T-helper 17 cell (primary cell): ENCODE data around the gene CDK11B. TPM values are rescaled to one million over a fixed set of nuclear protein-coding genes. Genes with fewer than 3 reads are reported as not detected.
A peak's percentile ranks its signal among the peaks of the same experiment; 100 is the strongest.

ENCODE experiments used
- ATAC-seq: fragments of 150-1000 bp; cut with Tn5 transposase; 2 replicates; pipeline ENCODE4 v1.10.0; 2021; ENCODE audit warnings: mild to moderate bottlenecking, moderate library complexity
- DNase-seq, 3 donors: peaks; one replicate each; pipeline versions ENCODE4 v3.0.0 to v3.0.0-alpha.2; 2020 to 2021
- H3K9me3 ChIP-seq: one replicate; pipeline ENCODE4 v1.7.0; 2013; ENCODE audit warnings: low read length, mild to moderate bottlenecking; ENCODE audit not compliant: control insufficient read depth, poor library complexity, severe bottlenecking
- H3K27ac Mint-ChIP-seq: one replicate; pipeline ENCODE4 v1.8.0; 2022; ENCODE audit warnings: mild to moderate bottlenecking, moderate library complexity, mixed read lengths
- H3K27me3 Mint-ChIP-seq: one replicate; pipeline ENCODE4 v1.8.0; 2022; ENCODE audit warnings: mixed read lengths
- H3K36me3 Mint-ChIP-seq: one replicate; pipeline ENCODE4 v1.8.0; 2022; ENCODE audit warnings: low read depth, mixed read lengths
- H3K4me1 Mint-ChIP-seq: one replicate; pipeline ENCODE4 v1.8.0; 2022; ENCODE audit warnings: mild to moderate bottlenecking, mixed read lengths
- H3K4me3 Mint-ChIP-seq: one replicate; pipeline ENCODE4 v1.8.0; 2022; ENCODE audit warnings: mild to moderate bottlenecking, moderate library complexity, mixed read lengths
- total RNA-seq, 4 donors: library from RNA in 2 of 4; stranded (reverse) in 2 of 4; gene quantifications; one replicate each; pipeline ENCODE4 v1.2.3 and lab custom pipeline; 2022 to 2026

CDK11B gene
- total RNA-seq, 2 donors from 2014 or later: 43.9 to 49.8 TPM

DNA sequence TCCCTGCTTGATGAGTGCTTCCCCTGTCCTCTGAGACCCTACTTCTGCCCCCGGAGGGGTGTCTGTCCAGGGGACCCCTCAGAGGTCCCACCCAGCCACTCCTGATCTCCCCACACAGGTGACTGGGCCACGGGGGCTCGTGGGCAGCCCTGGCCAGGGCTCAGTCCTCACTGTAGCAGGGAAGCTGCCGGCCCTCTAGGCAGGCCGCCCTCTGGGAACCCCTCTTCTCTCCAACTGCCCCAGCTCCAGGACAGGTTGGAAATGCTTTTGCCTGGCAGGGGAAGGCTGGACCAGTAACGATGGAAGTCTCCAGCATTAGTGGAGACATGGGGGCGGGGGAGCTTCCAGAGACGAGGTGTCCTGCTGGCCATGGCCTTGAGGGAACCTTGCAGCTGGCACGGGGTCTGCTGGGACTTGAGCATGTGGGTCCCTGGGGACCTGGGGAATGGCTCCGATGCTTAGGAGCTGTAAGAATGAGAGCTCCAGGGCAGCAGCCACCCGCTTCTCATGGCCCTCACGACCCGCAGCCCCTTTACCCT is 55.8 kb downstream of the CDK11B start:
- Mint-ChIP-seq H3K4me3 (no peak overlapping the region), H3K27ac (no peak overlapping the region), H3K4me1 (peaks cover 14% of the 10 kb centered on the region), H3K36me3 (no peaks in the 10 kb centered on the region), H3K27me3 (peaks cover 5% of the 10 kb centered on the region)
- no peaks in the 10 kb centered on the region for H3K9me3 ChIP-seq
- DNase-seq (no peak), ATAC-seq (no peak)

DNA sequence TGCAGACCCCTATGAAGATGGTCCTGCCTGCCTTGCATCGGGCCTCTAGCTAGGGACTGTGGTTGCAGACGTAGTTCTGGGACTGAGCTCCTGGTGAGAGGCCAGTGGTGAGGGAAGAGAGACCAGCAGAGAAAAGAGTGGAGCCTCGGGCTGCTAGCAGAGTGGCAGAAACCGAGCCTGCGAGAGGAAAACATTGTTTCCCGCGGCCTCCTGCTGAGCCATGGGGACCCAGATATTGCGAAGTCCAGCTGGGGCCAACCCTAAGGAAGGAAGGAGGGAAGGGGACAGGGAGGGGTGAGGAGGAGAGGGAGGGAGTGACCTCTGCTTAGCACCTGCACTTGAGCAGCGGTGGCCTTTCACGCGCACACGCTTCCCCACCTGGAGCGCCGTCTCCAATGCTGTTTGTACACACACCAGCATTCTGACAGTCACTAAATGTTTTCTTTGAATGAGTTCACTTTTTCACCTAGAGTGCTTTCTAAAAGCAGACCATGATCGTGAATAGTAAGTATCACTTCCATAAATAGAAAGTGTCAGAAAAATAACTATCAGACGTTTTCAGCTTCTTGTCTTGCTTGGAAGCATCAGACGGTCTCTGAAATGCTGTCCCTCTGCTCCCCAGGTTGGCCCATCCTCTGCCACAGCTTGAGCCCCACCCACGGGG is 56.4 kb downstream of the CDK11B start:
- no peak overlapping the region for H3K4me3 Mint-ChIP-seq
- H3K27me3 Mint-ChIP-seq: peaks cover 5% of the 10 kb centered on the region
- peak overlapping the region; percentile 21 for H3K27ac Mint-ChIP-seq
- H3K36me3 Mint-ChIP-seq: no peaks in the 10 kb centered on the region
- no peak for ATAC-seq
- no peak for DNase-seq
- H3K9me3 ChIP-seq: no peaks in the 10 kb centered on the region
- peaks cover 10% of the 10 kb centered on the region for H3K4me1 Mint-ChIP-seq

DNA sequence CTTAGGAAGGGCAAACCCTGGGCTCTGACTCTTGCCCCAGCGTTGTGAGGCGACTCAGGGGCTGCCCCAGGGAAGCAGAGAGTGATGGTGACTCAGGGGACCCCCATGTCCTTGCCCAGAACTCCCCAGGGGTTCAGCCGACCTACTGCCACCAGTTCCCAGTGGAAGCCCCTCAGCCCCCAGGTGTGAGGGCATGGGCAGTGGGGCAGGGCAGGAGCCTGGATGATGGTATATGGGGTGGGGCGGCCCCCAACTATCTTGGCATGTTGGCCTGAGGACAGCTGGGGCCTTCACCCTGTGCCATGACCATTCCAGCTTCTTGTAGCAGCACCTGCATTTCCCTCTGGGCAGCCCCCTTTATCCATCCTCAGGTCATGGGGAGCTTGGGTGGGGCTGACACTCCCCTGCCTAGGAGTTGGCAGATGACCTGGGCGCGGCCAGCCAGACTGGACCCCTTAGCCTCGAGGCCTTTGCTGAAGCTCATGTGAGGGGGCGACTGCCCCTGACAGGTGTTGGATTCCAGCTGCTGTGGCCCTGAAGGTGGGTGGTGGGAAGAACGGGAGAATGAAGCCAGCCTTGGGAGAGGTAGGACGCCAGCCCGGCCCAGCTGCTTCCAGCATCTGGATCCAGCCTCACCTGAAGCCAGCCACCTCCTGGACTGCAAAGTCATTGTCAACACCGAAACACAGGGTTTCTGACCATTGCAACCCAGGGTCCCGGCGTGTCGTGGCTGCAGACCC is 57.1 kb downstream of the CDK11B start:
- H3K9me3 ChIP-seq: no peaks in the 10 kb centered on the region
- Mint-ChIP-seq H3K4me1 (peaks cover 4% of the 10 kb centered on the region), H3K27ac (peak overlapping the region; percentile 21), H3K4me3 (no peak overlapping the region), H3K36me3 (no peaks in the 10 kb centered on the region), H3K27me3 (peaks cover 5% of the 10 kb centered on the region)
- ATAC-seq (no peak), DNase-seq (no peak)

DNA sequence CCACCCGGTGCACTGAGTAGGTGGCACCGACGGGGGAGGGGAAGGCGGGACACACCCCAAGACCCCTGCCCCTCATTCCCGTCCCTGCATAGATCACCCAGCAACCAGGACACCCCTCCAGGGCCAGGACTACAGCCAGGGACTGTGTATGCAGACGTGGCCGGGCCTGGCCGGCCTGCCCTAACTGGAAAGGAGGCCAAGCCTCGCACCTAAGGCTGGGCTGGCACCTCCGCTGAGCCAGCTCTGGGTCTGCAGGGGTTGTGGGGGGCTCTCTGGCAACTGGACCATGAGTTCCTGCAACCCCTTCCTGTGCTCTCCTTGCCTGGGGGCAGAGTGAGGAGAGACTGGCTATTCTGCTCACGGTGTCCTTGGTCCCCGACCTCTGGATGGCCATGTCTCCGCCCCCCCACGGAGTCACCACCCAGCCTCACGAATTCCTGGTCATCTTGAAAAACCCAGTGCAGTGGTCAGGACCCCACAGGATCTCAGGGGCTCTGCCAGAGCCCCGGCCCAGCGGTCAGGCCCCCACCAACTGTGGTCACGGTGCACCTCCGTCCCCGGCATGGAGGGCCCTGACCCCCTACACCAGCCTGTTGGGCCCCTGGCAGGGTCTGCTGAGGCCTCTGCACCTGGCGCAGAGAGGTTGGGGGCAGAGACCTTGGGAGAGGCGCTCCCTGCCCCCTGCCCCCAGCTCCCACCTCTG is 57.8 kb downstream of the CDK11B start:
- H3K9me3 ChIP-seq: no peaks in the 10 kb centered on the region
- peaks cover 5% of the 10 kb centered on the region for H3K27me3 Mint-ChIP-seq
- H3K4me3 Mint-ChIP-seq: peak overlapping the region; percentile 77
- H3K27ac Mint-ChIP-seq: no peak overlapping the region
- ATAC-seq (no peak), DNase-seq (no peak)
- peaks cover 3% of the 10 kb centered on the region for H3K4me1 Mint-ChIP-seq
- no peaks in the 10 kb centered on the region for H3K36me3 Mint-ChIP-seq

DNA sequence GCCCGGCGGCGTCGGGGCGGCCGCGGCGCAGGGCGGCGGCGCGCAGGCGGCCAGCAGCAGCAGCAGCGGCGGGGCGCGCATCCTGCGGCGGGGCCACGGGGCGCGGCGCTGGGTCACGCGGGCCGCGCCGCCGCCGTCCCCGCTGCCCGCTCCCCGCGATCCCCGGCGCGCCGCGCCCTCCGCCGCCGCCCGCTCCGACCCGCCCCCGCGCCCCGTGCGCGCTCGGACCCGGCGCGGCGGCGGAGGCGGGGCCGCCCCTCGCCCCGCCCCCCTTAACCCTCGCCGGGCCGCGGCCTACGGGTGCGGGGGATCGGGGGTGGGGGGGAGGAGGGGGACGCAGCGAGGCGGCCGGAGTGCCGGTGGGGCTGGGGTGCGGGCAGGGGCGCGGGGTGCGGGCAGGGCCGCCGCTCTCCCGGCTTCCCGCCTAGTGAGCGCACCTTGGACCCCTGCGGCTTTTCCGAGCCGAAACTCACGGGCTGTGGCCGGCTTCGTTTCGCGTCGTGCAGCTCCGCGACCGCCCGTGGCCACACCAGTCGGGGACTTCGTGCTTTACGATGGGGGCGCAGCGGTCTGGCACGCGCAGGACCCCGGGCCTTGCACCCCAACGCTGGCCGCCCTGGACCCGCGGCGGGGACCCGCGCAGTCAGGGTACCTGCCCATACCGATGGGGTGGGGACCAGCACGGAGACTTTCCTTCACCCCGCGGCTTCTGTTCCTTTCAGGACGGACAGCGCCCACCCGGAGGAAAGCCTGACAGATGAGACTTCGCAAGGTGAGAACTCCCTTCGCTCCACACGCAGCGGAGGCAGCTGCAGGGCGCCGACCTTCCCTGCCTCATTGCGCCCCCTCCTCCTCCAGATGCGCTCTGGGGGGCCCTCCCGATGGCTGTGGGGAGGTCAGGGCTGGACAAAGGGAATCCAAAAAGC is 58.6 kb downstream of the CDK11B start, which contains the start of gene FNDC10:
FNDC10 (minus strand) TSS at position 201 of the 926 bp plus-strand sequence; CDS start at position 81, 120 bp downstream.
- DNase-seq: no peak
- ATAC-seq: peak; percentile 52
- peak within 1 kb of the TSS; percentile 88 for H3K4me3 Mint-ChIP-seq
- H3K4me1 Mint-ChIP-seq: peaks cover 3% of the 10 kb centered on the region
- peaks cover 5% of the 10 kb centered on the region for H3K27me3 Mint-ChIP-seq
- H3K27ac Mint-ChIP-seq: peak within 1 kb of the TSS; percentile 70
- H3K36me3 Mint-ChIP-seq: no peaks in the 10 kb centered on the region
- H3K9me3 ChIP-seq: no peaks in the 10 kb centered on the region

DNA sequence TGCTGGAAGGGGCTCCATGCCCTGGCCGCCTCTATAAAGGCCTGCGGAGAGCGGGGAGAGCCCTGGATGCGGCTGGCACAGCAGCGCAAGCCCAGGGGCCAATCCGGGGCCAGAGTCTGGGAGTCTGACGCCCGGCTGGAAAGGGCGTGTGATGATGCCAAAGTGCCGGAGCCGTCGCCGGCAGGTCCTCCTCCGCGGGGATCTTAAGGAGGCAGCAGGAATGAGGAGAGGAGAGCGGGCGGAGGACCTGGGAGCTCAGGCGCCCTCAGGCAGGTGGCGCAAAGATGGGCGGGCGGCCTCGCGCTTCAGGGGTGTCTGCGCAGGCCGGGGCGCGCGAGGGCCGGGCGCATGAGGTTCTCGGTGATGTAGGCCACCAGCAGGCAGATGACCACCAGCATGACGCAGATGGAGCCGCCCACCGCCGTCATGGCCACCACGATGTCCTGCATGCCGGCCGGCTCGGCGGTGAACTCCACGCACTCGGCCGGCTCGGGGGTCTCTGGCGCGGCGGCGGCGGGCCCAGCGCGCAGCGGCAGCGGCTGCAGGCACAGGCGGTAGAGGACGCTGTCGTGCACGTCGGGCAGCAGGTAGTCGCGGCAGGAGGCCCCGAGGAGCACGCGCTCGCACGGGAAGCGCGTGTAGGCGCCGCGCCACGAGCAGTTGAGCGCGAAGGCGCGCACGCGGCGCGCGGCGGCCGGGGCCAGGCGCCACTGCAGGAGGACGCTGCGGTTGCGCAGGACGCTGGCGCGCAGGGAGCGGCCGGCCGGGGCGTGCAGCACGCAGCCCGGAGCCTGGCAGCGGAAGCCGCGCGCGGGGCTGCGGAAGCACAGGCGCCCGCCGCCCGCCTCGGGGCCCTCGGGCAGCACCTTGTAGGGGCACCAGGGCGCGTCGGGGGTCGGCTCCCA is 59.5 kb downstream of the CDK11B start:
- ATAC-seq (peak; percentile 64), DNase-seq (no peak)
- Mint-ChIP-seq H3K4me3 (peak overlapping the region; percentile 88), H3K27ac (peak overlapping the region; percentile 70), H3K27me3 (peaks cover 5% of the 10 kb centered on the region), H3K4me1 (peaks cover 3% of the 10 kb centered on the region), H3K36me3 (no peaks in the 10 kb centered on the region)
- H3K9me3 ChIP-seq: no peaks in the 10 kb centered on the region

DNA sequence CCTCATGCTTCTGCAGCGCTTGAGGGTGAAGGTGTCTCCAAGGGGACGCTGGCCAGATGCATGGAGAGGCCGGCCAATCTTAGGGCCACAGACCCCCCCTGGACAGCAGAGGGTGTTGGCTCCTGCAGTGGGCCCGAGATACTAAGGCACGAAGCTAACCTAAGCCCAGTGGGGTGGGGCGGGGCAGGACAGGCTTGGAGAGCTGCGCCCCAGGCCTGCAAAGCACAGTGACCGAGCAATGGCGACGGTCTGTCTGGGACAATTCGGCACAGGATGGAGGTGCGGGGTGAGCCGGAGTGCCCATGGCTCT is 60.1 kb downstream of the CDK11B start:
- Mint-ChIP-seq H3K4me1 (peaks cover 3% of the 10 kb centered on the region), H3K27me3 (peaks cover 5% of the 10 kb centered on the region), H3K36me3 (no peaks in the 10 kb centered on the region), H3K27ac (peak overlapping the region; percentile 70), H3K4me3 (peak overlapping the region; percentile 88)
- ATAC-seq (no peak), DNase-seq (no peak)
- H3K9me3 ChIP-seq: no peaks in the 10 kb centered on the region

DNA sequence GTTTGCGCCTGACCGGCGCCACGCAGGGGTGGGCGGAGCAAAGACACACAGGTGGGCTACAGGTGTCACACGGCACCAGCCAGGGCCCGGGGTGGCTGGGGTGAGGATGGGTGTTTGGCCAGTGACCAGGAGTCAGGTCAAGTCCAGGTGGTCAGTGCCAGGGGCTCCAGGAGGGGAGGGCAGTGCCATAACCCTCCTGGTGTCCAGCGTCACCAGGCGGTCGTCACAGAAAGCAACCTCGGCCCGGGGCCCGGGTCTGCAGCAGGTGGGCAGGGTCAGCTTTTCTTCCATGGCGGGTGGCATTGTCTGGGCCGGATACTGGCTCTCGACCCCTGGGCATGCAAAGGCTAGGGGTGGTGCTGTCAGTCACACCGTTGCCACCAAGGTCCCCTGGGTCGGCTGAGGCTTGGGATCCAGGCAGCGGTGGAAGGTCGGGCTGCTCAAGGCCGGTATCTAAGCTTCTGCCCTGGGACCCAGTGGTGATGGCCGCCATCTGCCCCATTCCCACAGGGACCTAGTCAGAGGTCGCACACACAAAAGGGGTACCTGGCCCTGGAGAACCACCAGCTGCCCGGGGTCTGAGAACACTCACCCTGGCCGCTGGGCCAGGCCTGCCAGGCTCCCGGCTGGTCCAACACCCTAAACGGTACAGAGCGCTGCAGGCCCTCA is 60.6 kb downstream of the CDK11B start:
- ATAC-seq: no peak
- Mint-ChIP-seq H3K4me3 (peak overlapping the region; percentile 88), H3K27me3 (peaks cover 5% of the 10 kb centered on the region), H3K27ac (peak overlapping the region; percentile 70), H3K4me1 (peaks cover 3% of the 10 kb centered on the region), H3K36me3 (no peaks in the 10 kb centered on the region)
- H3K9me3 ChIP-seq: no peaks in the 10 kb centered on the region
- no peak for DNase-seq

DNA sequence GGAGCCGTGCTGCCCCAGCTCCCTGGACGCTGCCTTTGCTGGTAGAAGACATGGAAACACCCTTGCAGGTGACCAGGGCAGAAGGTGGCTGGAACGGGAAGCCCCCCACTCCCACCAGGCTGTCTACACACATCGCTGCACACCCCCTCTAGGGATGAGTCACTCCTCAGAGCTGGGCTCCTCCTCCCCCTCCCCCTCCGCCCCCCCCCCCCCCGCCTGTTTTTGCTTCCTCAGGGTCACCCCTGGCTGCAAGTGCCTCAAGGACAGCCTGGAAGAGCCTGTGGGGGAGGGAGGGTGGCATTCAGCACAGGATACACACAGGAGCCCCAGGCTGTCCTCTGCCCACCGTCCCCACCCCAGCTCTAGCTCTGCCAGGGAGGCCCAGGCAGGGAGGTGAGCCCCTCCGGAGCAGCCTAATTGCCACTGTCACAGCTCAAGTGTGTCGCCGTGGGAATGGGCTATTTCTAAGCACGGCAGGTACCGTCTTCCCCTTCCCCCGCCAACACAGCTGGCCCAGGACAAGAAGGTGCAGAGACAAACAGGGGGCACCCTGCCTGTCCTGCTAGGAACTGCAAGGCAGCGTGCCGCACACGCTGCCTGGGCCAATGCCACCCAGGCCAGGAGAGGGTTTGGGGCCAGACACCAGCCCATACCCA is 61.4 kb downstream of the CDK11B start:
- Mint-ChIP-seq H3K36me3 (no peaks in the 10 kb centered on the region), H3K4me1 (peaks cover 3% of the 10 kb centered on the region), H3K27ac (no peak overlapping the region), H3K27me3 (peaks cover 5% of the 10 kb centered on the region), H3K4me3 (peak overlapping the region; percentile 57)
- DNase-seq (no peak), ATAC-seq (peak; percentile 35)
- no peaks in the 10 kb centered on the region for H3K9me3 ChIP-seq

DNA sequence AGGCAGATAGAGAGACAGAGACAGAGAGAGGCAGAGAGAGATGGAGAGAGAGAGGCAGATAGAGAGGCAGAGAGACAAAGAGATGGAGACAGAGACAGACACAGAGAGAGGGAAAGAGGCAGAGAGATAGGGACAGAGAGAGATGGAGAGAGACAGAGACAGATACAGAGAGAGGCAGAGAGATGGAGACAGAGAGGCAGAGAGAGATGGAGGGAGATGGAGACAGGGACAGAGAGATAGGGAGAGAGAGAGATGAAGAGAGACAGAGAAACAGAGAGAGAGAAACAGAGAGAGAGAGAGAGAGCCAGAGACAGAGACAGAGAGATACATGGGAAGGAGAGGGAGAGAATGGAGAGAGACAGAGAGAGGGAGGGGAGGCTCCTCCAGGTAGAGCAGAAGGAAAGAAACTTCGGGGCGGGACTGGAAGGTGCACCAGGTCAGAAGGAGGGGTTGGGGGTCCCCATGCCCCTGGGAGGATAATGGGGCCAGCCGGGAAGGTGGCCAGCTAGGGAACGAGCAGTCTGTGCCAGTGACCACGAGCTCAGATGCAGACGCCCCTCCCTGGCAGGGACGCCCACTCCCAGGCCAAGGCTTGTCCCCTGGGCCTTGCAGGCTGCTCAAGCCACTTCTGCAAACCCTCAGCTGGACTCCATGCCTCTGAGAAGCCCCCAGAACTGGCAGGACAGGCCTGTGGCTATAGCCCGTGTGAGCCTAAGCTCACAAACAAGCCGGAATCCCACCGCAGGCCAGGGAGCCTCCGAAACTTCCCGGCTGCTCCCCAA is 62.1 kb downstream of the CDK11B start:
- H3K27ac Mint-ChIP-seq: no peak overlapping the region
- no peak for DNase-seq
- H3K4me3 Mint-ChIP-seq: no peak overlapping the region
- peaks cover 3% of the 10 kb centered on the region for H3K4me1 Mint-ChIP-seq
- H3K9me3 ChIP-seq: no peaks in the 10 kb centered on the region
- ATAC-seq: no peak
- no peaks in the 10 kb centered on the region for H3K36me3 Mint-ChIP-seq
- peaks cover 5% of the 10 kb centered on the region for H3K27me3 Mint-ChIP-seq
